Cardiac atrium fibroblast (primary cell): ENCODE measurements around the gene ZNF710. TPM values are rescaled to one million over a fixed set of nuclear protein-coding genes. Genes with fewer than 3 reads are reported as not detected.

ENCODE experiments used
- total RNA-seq: library from RNA; depleted of rRNA; stranded (reverse); fragments of >200 nt; gene quantifications from 2 replicates; pipeline ENCODE4 v1.2.3, GENCODE V29; 2015

Gene ZNF710
- total RNA-seq: 8.3 and 8.7 TPM in 2 replicates

GRCh38 chr15:90001062-90001682, at the start of gene ZNF710:
ZNF710 (plus strand) TSS chr15:90001324; CDS start chr15:90067138, 65,814 bp downstream.

GRCh38 chr15:90101969-90102890, 101.1 kb downstream of the ZNF710 start, which contains the start of gene IDH2:
IDH2 (minus strand) TSS chr15:90102468; CDS start chr15:90102390, 78 bp downstream.

Other genes starting within 250 kb of the ZNF710 start
- gene MESP2, start 225.0 kb upstream of the ZNF710 start, total RNA-seq: 0.65 TPM in 1 of 2 replicates, not detected in the other
- 82.8 and 104 TPM in 2 replicates for gene ANPEP, start 186.5 kb upstream of the ZNF710 start, total RNA-seq
- gene AP3S2, start 107.3 kb upstream of the ZNF710 start, total RNA-seq: 33.2 and 35.3 TPM in 2 replicates
- 7.3 and 8.5 TPM in 2 replicates for gene ARPIN, start 88.4 kb upstream of the ZNF710 start, total RNA-seq
- gene IDH2, start 101.1 kb downstream of the ZNF710 start, total RNA-seq: 58.7 and 60.8 TPM in 2 replicates
- gene SEMA4B, start 200.0 kb downstream of the ZNF710 start, total RNA-seq: 17.7 and 23.7 TPM in 2 replicates
- gene CIB1, start 232.6 kb downstream of the ZNF710 start, total RNA-seq: 34.3 and 43.1 TPM in 2 replicates
- 7.8 and 7.9 TPM in 2 replicates for gene GDPGP1, start 232.9 kb downstream of the ZNF710 start, total RNA-seq
- not detected in 2 replicates for gene TTLL13, start 248.2 kb downstream of the ZNF710 start, total RNA-seq